Measurements from ENCODE around the gene CIDEB.
"Not testable (repeated sequence)": the region's sequence is repeated elsewhere in the genome, so short reads cannot be mapped to it uniquely, and the experiment has no call there.

CIDEB gene

DNA sequence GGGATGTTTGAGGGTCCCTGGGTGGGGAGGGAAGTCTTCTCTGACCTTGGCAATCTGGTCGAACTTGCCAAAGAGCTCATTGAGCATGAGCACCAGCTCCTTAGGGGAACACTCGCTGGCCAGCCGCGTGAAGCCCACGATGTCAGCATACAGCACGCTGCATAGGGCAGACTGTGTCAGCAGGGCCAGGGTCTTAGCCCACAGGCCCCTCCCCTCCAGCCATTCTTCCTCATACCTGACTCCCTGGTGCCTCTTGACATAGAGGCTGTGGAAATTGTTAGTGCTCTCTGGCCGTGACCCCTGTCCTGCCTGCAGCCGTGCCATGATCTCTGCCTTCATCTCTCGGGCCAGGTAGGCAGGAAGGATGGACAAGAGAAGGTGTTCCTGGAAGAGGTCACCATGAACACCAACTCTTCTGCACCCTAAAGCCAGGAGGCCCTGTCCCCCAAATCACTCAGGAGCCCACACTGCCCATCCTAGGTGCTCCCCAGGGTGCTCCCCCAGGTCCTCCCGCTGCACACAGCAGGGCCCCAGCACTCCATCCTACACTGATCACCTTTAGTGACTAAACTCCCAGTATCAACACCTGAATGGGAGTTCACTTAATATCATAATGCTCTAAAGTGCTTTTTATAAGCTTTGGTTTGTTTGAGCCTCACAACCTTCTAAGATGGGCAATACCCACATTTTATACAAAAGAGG lies 23.3 kb upstream of the CIDEB start:
- DNase-seq = no peak
- H3K4me1 ChIP-seq (ENCODE audit: control insufficient read depth in 1 of 2, insufficient read depth in 2 of 2, low read length in 2 of 2) = peaks cover 23 to 26% of the 10 kb centered on the region in 2 experiments
- no peak overlapping the region for H3K18ac ChIP-seq (ENCODE audit: low read length)
- H3K27ac ChIP-seq (ENCODE audit: low read depth, low read length) = no peak overlapping the region
- H2AK5ac ChIP-seq (ENCODE audit: low read length) = no peak overlapping the region
- no peak overlapping the region for H3K4me3 ChIP-seq (ENCODE audit: low read depth, low read length)
- H2BK5ac ChIP-seq (ENCODE audit: low read depth, low read length, poor library complexity) = no peak overlapping the region
- H2AFZ ChIP-seq (ENCODE audit: insufficient read depth, low read length, poor library complexity) = no peak overlapping the region
- H4K12ac ChIP-seq (ENCODE audit: low read depth, low read length) = no peak overlapping the region
- H3K36me3 ChIP-seq (ENCODE audit: control insufficient read depth in 1 of 2, insufficient read depth in 2 of 2, low read length in 2 of 2) = no peaks in the 10 kb centered on the region
- no peak overlapping the region for H2BK120ac ChIP-seq (ENCODE audit: insufficient read depth, low read length, poor library complexity)
- H4K91ac ChIP-seq (ENCODE audit: low read depth, low read length) = no peak overlapping the region
- H3K79me2 ChIP-seq (ENCODE audit: control insufficient read depth, insufficient read depth, low read length, poor library complexity) = peaks cover 3% of the 10 kb centered on the region
- H3K4me2 ChIP-seq (ENCODE audit: low read length) = no peak overlapping the region
- no peak overlapping the region for H3K14ac ChIP-seq (ENCODE audit: low read length)
- peaks cover 4% of the 10 kb centered on the region for H3K79me1 ChIP-seq (ENCODE audit: low read length)
- no CpG with 5 or more reads among the region's 10 CpGs for WGBS (ENCODE audit: extremely low coverage, insufficient coverage, insufficient read length)
- H3K27me3 ChIP-seq (ENCODE audit: insufficient read depth, low read length) = peaks cover 10% of the 10 kb centered on the region
- no peak overlapping the region for H3K9ac ChIP-seq (ENCODE audit: low read length)
- no peak overlapping the region for H2BK12ac ChIP-seq (ENCODE audit: low read length)
- H3K4ac ChIP-seq (ENCODE audit: low read depth, low read length) = no peak overlapping the region
- H3K9me3 ChIP-seq (ENCODE audit: insufficient read depth, low read depth, low read length) = peaks cover 2% of the 10 kb centered on the region
- no peak overlapping the region for H4K8ac ChIP-seq (ENCODE audit: low read depth, low read length)
- no peak overlapping the region for H3K23ac ChIP-seq (ENCODE audit: low read length)

- Histone ChIP-seq H3K36me3 (ENCODE audit: control insufficient read depth in 1 of 2, insufficient read depth in 2 of 2, low read length in 2 of 2) (no peaks in the 10 kb centered on the region), H3K4me1 (ENCODE audit: control insufficient read depth in 1 of 2, insufficient read depth in 2 of 2, low read length in 2 of 2) (peaks cover 10 to 14% of the 10 kb centered on the region in 2 experiments), H4K91ac (ENCODE audit: low read depth, low read length) (no peak overlapping the region), H3K4me2 (ENCODE audit: low read length) (no peak overlapping the region), H3K4me3 (ENCODE audit: low read depth, low read length) (no peak overlapping the region), H2BK12ac (ENCODE audit: low read length) (no peak overlapping the region), H2BK5ac (ENCODE audit: low read depth, low read length, poor library complexity) (no peak overlapping the region), H3K27ac (ENCODE audit: low read depth, low read length) (no peak overlapping the region), H3K27me3 (ENCODE audit: insufficient read depth, low read length) (peaks cover 7% of the 10 kb centered on the region), H3K9ac (ENCODE audit: low read length) (no peak overlapping the region), H3K79me2 (ENCODE audit: control insufficient read depth, insufficient read depth, low read length, poor library complexity) (peaks cover 2% of the 10 kb centered on the region), H3K18ac (ENCODE audit: low read length) (no peak overlapping the region), H4K12ac (ENCODE audit: low read depth, low read length) (no peak overlapping the region), H3K14ac (ENCODE audit: low read length) (no peak overlapping the region), H3K23ac (ENCODE audit: low read length) (no peak overlapping the region), H3K4ac (ENCODE audit: low read depth, low read length) (no peak overlapping the region), H2AK5ac (ENCODE audit: low read length) (no peak overlapping the region), H3K79me1 (ENCODE audit: low read length) (peaks cover 3% of the 10 kb centered on the region), H4K8ac (ENCODE audit: low read depth, low read length) (no peak overlapping the region), H2AFZ (ENCODE audit: insufficient read depth, low read length, poor library complexity) (no peak overlapping the region), H3K9me3 (ENCODE audit: insufficient read depth, low read depth, low read length) (peaks cover 2% of the 10 kb centered on the region), H2BK120ac (ENCODE audit: insufficient read depth, low read length, poor library complexity) (no peak overlapping the region)
- no CpG with 5 or more reads among the region's 9 CpGs for WGBS (ENCODE audit: extremely low coverage, insufficient coverage, insufficient read length)
- peak in 1 of 2 donors; percentile 29 for DNase-seq
Observed at GRCh38 chr14:24329736-24330135, 22.0 kb upstream of the CIDEB start.

DNA sequence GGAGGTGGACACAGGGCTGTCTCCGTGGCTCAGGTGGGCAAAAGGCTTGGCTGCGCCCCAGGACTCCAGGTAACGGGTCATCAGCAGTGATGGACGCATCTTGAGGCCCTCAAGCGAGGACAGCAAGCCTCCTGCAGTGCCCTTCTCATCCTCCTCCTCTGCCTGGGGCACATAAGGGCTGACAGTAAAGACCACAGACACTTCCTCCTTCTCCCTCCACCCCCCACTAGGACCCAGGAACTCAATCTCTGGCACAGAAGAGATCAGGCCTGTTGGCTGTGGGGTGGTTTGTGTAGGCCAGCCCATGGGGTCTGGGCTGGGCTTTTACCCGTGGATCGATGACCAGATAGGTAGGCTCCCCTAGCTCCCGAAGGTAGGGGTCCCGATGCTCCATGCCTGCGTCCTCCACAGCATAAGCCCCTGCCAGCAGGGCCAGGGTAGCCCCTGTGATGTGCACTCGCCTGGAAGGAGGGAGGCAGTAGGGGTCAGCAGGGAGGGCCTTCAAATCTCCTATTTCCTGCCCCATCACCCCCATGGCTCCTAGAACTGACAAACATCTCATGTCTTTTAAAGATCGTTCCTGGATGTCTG lies 21.4 kb upstream of the CIDEB start:
- H2AK5ac ChIP-seq (ENCODE audit: low read length) = no peak overlapping the region
- no peak overlapping the region for H3K4me3 ChIP-seq (ENCODE audit: low read depth, low read length)
- H3K9me3 ChIP-seq (ENCODE audit: insufficient read depth, low read depth, low read length) = peaks cover 2% of the 10 kb centered on the region
- peaks cover 8 to 12% of the 10 kb centered on the region in 2 experiments for H3K4me1 ChIP-seq (ENCODE audit: control insufficient read depth in 1 of 2, insufficient read depth in 2 of 2, low read length in 2 of 2)
- no peak overlapping the region for H2BK120ac ChIP-seq (ENCODE audit: insufficient read depth, low read length, poor library complexity)
- H3K27me3 ChIP-seq (ENCODE audit: insufficient read depth, low read length) = peaks cover 1% of the 10 kb centered on the region
- H4K91ac ChIP-seq (ENCODE audit: low read depth, low read length) = no peak overlapping the region
- no peaks in the 10 kb centered on the region for H3K79me2 ChIP-seq (ENCODE audit: control insufficient read depth, insufficient read depth, low read length, poor library complexity)
- H2BK5ac ChIP-seq (ENCODE audit: low read depth, low read length, poor library complexity) = no peak overlapping the region
- H4K12ac ChIP-seq (ENCODE audit: low read depth, low read length) = no peak overlapping the region
- H3K27ac ChIP-seq (ENCODE audit: low read depth, low read length) = no peak overlapping the region
- H3K4ac ChIP-seq (ENCODE audit: low read depth, low read length) = no peak overlapping the region
- no peak overlapping the region for H2AFZ ChIP-seq (ENCODE audit: insufficient read depth, low read length, poor library complexity)
- H2BK12ac ChIP-seq (ENCODE audit: low read length) = no peak overlapping the region
- no peak overlapping the region for H3K23ac ChIP-seq (ENCODE audit: low read length)
- H3K4me2 ChIP-seq (ENCODE audit: low read length) = no peak overlapping the region
- no peaks in the 10 kb centered on the region for H3K79me1 ChIP-seq (ENCODE audit: low read length)
- H3K18ac ChIP-seq (ENCODE audit: low read length) = no peak overlapping the region
- no peaks in the 10 kb centered on the region for H3K36me3 ChIP-seq (ENCODE audit: control insufficient read depth in 1 of 2, insufficient read depth in 2 of 2, low read length in 2 of 2)
- no peak overlapping the region for H3K9ac ChIP-seq (ENCODE audit: low read length)
- no peak overlapping the region for H3K14ac ChIP-seq (ENCODE audit: low read length)
- no peak for DNase-seq
- no peak overlapping the region for H4K8ac ChIP-seq (ENCODE audit: low read depth, low read length)
- no CpG with 5 or more reads among the region's 12 CpGs for WGBS (ENCODE audit: extremely low coverage, insufficient coverage, insufficient read length)

- not testable (repeated sequence) for H3K27ac ChIP-seq (ENCODE audit: low read depth, low read length); H3K23ac ChIP-seq (ENCODE audit: low read length); H2BK5ac ChIP-seq (ENCODE audit: low read depth, low read length, poor library complexity); H3K4me3 ChIP-seq (ENCODE audit: low read depth, low read length); H3K9me3 ChIP-seq (ENCODE audit: insufficient read depth, low read depth, low read length); H3K36me3 ChIP-seq (ENCODE audit: control insufficient read depth in 1 of 2, insufficient read depth in 2 of 2, low read length in 2 of 2); H2AK5ac ChIP-seq (ENCODE audit: low read length); H3K4me1 ChIP-seq (ENCODE audit: control insufficient read depth in 1 of 2, insufficient read depth in 2 of 2, low read length in 2 of 2); H2BK120ac ChIP-seq (ENCODE audit: insufficient read depth, low read length, poor library complexity); H3K14ac ChIP-seq (ENCODE audit: low read length); H4K8ac ChIP-seq (ENCODE audit: low read depth, low read length); H2BK12ac ChIP-seq (ENCODE audit: low read length); H4K12ac ChIP-seq (ENCODE audit: low read depth, low read length); H3K27me3 ChIP-seq (ENCODE audit: insufficient read depth, low read length); H3K4ac ChIP-seq (ENCODE audit: low read depth, low read length); H4K91ac ChIP-seq (ENCODE audit: low read depth, low read length); H3K79me1 ChIP-seq (ENCODE audit: low read length); H3K18ac ChIP-seq (ENCODE audit: low read length); H2AFZ ChIP-seq (ENCODE audit: insufficient read depth, low read length, poor library complexity); H3K79me2 ChIP-seq (ENCODE audit: control insufficient read depth, insufficient read depth, low read length, poor library complexity); H3K9ac ChIP-seq (ENCODE audit: low read length); H3K4me2 ChIP-seq (ENCODE audit: low read length)
- peak in 1 of 2 donors; percentile 33 for DNase-seq
- no CpG with 5 or more reads among the region's 9 CpGs for WGBS (ENCODE audit: extremely low coverage, insufficient coverage, insufficient read length)
Observed at GRCh38 chr14:24327914-24328313, 20.1 kb upstream of the CIDEB start.

All from trophoblast cell (in vitro differentiated cells and primary cell).